GM12878 (cell line): ENCODE results near the gene FOXP1. TPM values are rescaled to one million over a fixed set of nuclear protein-coding genes. Genes with fewer than 3 reads are reported as not detected.

Experiments used
- ATAC-seq: fragments of 200-7000 bp; cut with Tn5 transposase; 3 replicates; pipeline ENCODE4 v1.9.1; 2020; ENCODE audit warnings: mild to moderate bottlenecking, moderate library complexity
- BruUV-seq: library from RNA; stranded (reverse); fragments of 400-500 nt; replicated peaks from 2 replicates; lab custom pipeline; 2021; lab: Mats Ljungman, UMichigan
- CTCF ChIA-PET: fragments of 300-600 bp; sonication (Branson Sonifier 250); formaldehyde crosslinking; extraction: SDS; loops from one replicate; lab custom pipeline; 2021; ENCODE audit warnings: inconsistent platforms; lab: Yijun Ruan, JAX
- POLR2A ChIA-PET: fragments of 350-600 bp; formaldehyde crosslinking; extraction: SDS; loops from one replicate; lab custom pipeline; 2021; ENCODE audit warnings: inconsistent platforms; lab: Charles Lee
- RAD21 ChIA-PET: fragments of 300-600 bp; sonication (Branson Sonifier 250); formaldehyde crosslinking; loops from one replicate; lab custom pipeline; 2023; ENCODE audit warnings: antibody characterized with exemption; ENCODE audit not compliant: unreplicated experiment; lab: Charles Lee
- SMC1A ChIA-PET: fragments of 300-600 bp; sonication (Branson Sonifier 250); formaldehyde crosslinking; loops from one replicate; lab custom pipeline; 2023; ENCODE audit not compliant: unreplicated experiment, uncharacterized antibody; lab: Charles Lee
- DNase-seq: peaks from one replicate; pipeline ENCODE4 v3.0.0-alpha.2; 2011; ENCODE audit warnings: low read depth, low spot score
- FAIRE-seq: peaks from 3 replicates; lab custom pipeline; 2011; peaks lifted over from hg19 to GRCh38; lab: Jason Lieb, UNC
- H2AFZ ChIP-seq: 2 replicates; pipeline ENCODE4 v1.6.0; 2011; ENCODE audit warnings: low read depth, low read length, control low read depth; ENCODE audit not compliant: control insufficient read depth
- H3K27ac ChIP-seq: 2 replicates; pipeline ENCODE4 v1.5.1; 2011; ENCODE audit warnings: control low read depth; ENCODE audit not compliant: control insufficient read depth, insufficient read depth
- H3K27me3 ChIP-seq, 2 experiments: replicated peaks in 1 of 2; 2 replicates each; pipeline versions ENCODE4 v1.6.0 to v1.6.1; 2011; ENCODE audit warnings: low read length in 1 of 2; ENCODE audit not compliant: control insufficient read depth in 2 of 2, insufficient read depth in 2 of 2
- H3K36me3 ChIP-seq, 2 experiments: 2 replicates each; pipeline ENCODE4 v1.5.1; 2011; ENCODE audit warnings: low read length in 1 of 2; ENCODE audit not compliant: control insufficient read depth in 2 of 2, insufficient read depth in 2 of 2
- H3K4me1 ChIP-seq: 2 replicates; pipeline ENCODE4 v1.6.1; 2011; ENCODE audit warnings: mild to moderate bottlenecking, low read length, moderate library complexity, mixed read lengths; ENCODE audit not compliant: control insufficient read depth, insufficient read depth
- H3K4me2 ChIP-seq: 2 replicates; pipeline ENCODE4 v1.6.0; 2011; ENCODE audit warnings: control low read depth; ENCODE audit not compliant: control insufficient read depth, insufficient read depth
- H3K4me3 ChIP-seq: fragments of 200-600 bp; sonication (generic); 2 replicates; pipeline ENCODE4 v1.5.1; 2016
- H3K79me2 ChIP-seq: 2 replicates; pipeline ENCODE4 v1.6.0; 2011; ENCODE audit warnings: low read length; ENCODE audit not compliant: control insufficient read depth, insufficient read depth
- H3K9ac ChIP-seq: 2 replicates; pipeline ENCODE4 v1.8.0; 2011; ENCODE audit warnings: low read length, control low read depth, mixed read lengths; ENCODE audit not compliant: control insufficient read depth, insufficient read depth
- H3K9me3 ChIP-seq: replicated peaks from 3 replicates; pipeline ENCODE4 v1.5.1; 2011; ENCODE audit warnings: mild to moderate bottlenecking, low read length; ENCODE audit not compliant: control insufficient read depth, insufficient read depth
- H4K20me1 ChIP-seq: 2 replicates; pipeline ENCODE4 v1.6.0; 2011; ENCODE audit not compliant: control insufficient read depth, insufficient read depth
- GABPA ChIP-seq: IDR thresholded peaks from 2 replicates; pipeline ENCODE4 v1.6.1; 2014; ENCODE audit warnings: antibody characterized with exemption, low read depth, mild to moderate bottlenecking, inconsistent platforms
- HDAC2 ChIP-seq: fragments of 200-600 bp; sonication (generic); IDR thresholded peaks from 2 replicates; pipeline ENCODE4 v1.6.1; 2017
- MEF2B ChIP-seq: fragments of 450-650 bp; IDR thresholded peaks from 2 replicates; pipeline ENCODE4 v1.6.1; 2018; ENCODE audit warnings: mild to moderate bottlenecking, moderate library complexity; ENCODE audit not compliant: partially characterized antibody, poor library complexity, severe bottlenecking
- MTA2 ChIP-seq: fragments of 450-650 bp; IDR thresholded peaks from 2 replicates; pipeline ENCODE4 v1.6.1; 2016; ENCODE audit warnings: low read depth, mild to moderate bottlenecking, moderate library complexity
- NFYB ChIP-seq: IDR thresholded peaks from 2 replicates; pipeline ENCODE4 v1.6.1; 2011; ENCODE audit warnings: low read depth, mild to moderate bottlenecking, low read length, improper control_type of control experiment, moderate library complexity; ENCODE audit not compliant: insufficient read depth
- NR2C2 ChIP-seq: IDR thresholded peaks from 2 replicates; pipeline ENCODE4 v1.6.1; 2011; ENCODE audit warnings: borderline replicate concordance, low read depth; ENCODE audit not compliant: control insufficient read depth, insufficient read length
- SPI1 ChIP-seq: IDR thresholded peaks from 2 replicates; pipeline ENCODE4 v1.6.1; 2011; ENCODE audit warnings: low read depth, mild to moderate bottlenecking, low read length, moderate library complexity, borderline replicate concordance; ENCODE audit not compliant: insufficient read depth
- ZNF207 ChIP-seq: fragments of 450-650 bp; IDR thresholded peaks from 2 replicates; pipeline ENCODE4 v1.6.1; 2014; ENCODE audit warnings: antibody characterized with exemption, mild to moderate bottlenecking, borderline replicate concordance
- WGBS: methylation state at CpG from one replicate; pipeline ENCODE4 v1.1.6; 2016; ENCODE audit warnings: low lambda C conversion rate; ENCODE audit not compliant: insufficient replicate concordance, insufficient coverage; ENCODE audit errors: missing lambda C conversion rate; 5-methylcytosine and 5-hydroxymethylcytosine counted together
- in situ Hi-C: fragments of 300-500 bp; cut with MboI; formaldehyde crosslinking; loops from 9 replicates; pipeline ENCODE4 v1.14.3; 2018; ENCODE audit warnings: mixed read lengths
- intact Hi-C: fragments of 100-400 bp; cut with micrococcal nuclease; formaldehyde crosslinking; loops from one replicate; pipeline ENCODE4 v1.14.2; 2022; ENCODE audit not compliant: unreplicated experiment
- polyA plus RNA-seq, 11 experiments: library from polyadenylated mRNA; depleted of rRNA in 4 of 11; unstranded in 6 of 11; stranded (reverse) in 5 of 11; fragments of >200 nt; fragmentation: Nextera tagmentation in 4 of 11; fragmentation: Illumina TruSeq in 1 of 11; extraction: Ambion mirVana in 4 of 11; extraction: Trizol in 1 of 11; gene quantifications; 1 replicate in 1 of 11; 2 replicates in 10 of 11; pipeline versions ENCODE4 v1.2.1 to v1.2.3, GENCODE V29; 2011 to 2016; ENCODE audit warnings: inconsistent platforms in 2 of 11, missing spikeins in 2 of 11, low read depth in 1 of 11
- total RNA-seq, 4 experiments: library from RNA; depleted of rRNA in 3 of 4; stranded (reverse); fragments of >200 nt in 3 of 4; fragmentation: Illumina TruSeq in 1 of 4; extraction: Trizol in 1 of 4; gene quantifications; 2 replicates each; pipeline versions ENCODE4 v1.2.1 to v1.2.3, GENCODE V29; 2013 to 2021
- TF ChIP-seq, protein P1 (sequence below): IDR thresholded peaks from 2 replicates; pipeline ENCODE4 v1.6.1; 2011; ENCODE audit warnings: low read depth, mild to moderate bottlenecking, low read length, moderate library complexity, borderline replicate concordance; ENCODE audit errors: extremely low read depth
- TF ChIP-seq, protein P2 (sequence below): fragments of 150-350 bp; IDR thresholded peaks from 2 replicates; pipeline ENCODE4 v1.6.1; 2014; ENCODE audit warnings: mild to moderate bottlenecking, low read depth, low read length
- TF ChIP-seq, protein P3 (sequence below): IDR thresholded peaks from 2 replicates; pipeline ENCODE4 v1.6.1; 2011; ENCODE audit warnings: low read depth, low read length, improper control_type of control experiment, borderline replicate concordance

Gene FOXP1
- total and polyA plus RNA-seq, 10 of the 15 experiments (the other 5 are each of a cell fraction or from before 2014, with no cell fraction given), result 0.05 to 1.6 (median 0.20) TPM; not detected in 1

DNA sequence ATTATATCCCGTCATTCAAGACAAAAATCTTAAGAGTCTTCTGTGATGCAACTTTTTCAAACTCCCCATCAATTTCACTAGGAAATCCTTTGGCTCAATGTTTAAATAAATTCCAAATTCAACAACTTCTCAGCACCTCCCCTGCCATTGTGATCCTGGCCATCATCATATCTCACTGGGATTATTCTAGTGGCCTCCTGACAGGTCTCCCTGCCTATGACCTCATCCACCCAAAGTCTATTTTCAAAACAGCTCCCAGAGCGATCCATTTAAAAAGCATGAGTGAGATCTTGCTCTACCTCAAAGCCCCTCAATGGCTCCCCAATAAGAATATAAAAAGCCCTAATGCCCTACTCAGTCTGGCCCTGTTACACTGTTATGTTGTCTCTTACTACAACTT is 293.2 kb downstream of the FOXP1 start (continued):
- TF ChIP-seq MEF2B, result no peak
- TF ChIP-seq, protein P1, sequence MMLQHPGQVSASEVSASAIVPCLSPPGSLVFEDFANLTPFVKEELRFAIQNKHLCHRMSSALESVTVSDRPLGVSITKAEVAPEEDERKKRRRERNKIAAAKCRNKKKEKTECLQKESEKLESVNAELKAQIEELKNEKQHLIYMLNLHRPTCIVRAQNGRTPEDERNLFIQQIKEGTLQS, result no peak
- TF ChIP-seq ZNF207, result no peak
- TF ChIP-seq, protein P2, sequence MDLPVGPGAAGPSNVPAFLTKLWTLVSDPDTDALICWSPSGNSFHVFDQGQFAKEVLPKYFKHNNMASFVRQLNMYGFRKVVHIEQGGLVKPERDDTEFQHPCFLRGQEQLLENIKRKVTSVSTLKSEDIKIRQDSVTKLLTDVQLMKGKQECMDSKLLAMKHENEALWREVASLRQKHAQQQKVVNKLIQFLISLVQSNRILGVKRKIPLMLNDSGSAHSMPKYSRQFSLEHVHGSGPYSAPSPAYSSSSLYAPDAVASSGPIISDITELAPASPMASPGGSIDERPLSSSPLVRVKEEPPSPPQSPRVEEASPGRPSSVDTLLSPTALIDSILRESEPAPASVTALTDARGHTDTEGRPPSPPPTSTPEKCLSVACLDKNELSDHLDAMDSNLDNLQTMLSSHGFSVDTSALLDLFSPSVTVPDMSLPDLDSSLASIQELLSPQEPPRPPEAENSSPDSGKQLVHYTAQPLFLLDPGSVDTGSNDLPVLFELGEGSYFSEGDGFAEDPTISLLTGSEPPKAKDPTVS, result no peak
- no peak for TF ChIP-seq SPI1

DNA sequence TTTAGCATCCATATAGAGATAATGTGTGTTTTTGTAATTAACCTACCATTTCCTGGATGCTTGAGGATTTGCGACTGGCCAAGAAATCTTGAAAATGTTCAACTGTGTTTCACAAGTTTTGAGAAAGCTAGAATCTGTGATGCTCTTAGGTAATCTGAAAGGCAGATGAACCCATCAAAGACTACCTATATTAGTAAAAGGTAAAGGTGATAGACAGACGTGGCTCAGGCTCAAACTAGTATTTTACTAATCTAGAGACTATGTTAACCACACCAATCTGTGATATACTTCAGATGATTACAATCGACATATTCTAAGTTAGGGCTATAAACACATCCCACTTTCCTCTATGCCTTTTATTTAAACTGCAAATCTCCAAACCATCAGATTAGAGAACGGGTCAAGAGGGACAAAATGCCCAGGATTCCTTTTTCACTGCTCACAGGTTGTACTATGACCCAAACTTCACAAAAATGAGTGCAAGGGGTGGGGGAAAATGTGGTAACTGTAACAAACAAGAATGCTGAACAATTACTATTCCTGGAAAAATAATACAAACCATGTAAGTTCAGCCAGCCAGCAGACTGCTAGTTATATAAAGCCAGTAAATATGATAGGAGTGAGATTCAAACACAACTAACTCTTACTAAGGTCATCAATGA is 295.1 kb downstream of the FOXP1 start:
- Histone ChIP-seq H3K4me3 (no peak overlapping the region), H3K4me2 (no peak overlapping the region), H4K20me1 (no peaks in the 10 kb centered on the region), H3K27me3 (no peaks in the 10 kb centered on the region), H3K9me3 (no peaks in the 10 kb centered on the region), H3K27ac (no peak overlapping the region), H3K9ac (no peak overlapping the region), H3K4me1 (no peaks in the 10 kb centered on the region), H3K36me3 (no peaks in the 10 kb centered on the region), H3K79me2 (no peaks in the 10 kb centered on the region), H2AFZ (no peak overlapping the region)
- POLR2A ChIA-PET, result no interaction called here
- no peak for ATAC-seq
- DNase-seq, result no peak
- BruUV-seq, result no TSS peak
- SMC1A ChIA-PET, result no interaction called here
- no peak for FAIRE-seq
- RAD21 ChIA-PET, result no interaction called here
- CTCF ChIA-PET, result no interaction called here
- 20% methylated on average over 4 of the region's 4 CpGs for WGBS
- intact Hi-C loops, result no loop called here
- in situ Hi-C loops, result no loop called here
- TF ChIP-seq NFYB (no peak), NR2C2 (no peak), HDAC2 (no peak), MTA2 (no peak), GABPA (no peak)
- TF ChIP-seq, protein P3, sequence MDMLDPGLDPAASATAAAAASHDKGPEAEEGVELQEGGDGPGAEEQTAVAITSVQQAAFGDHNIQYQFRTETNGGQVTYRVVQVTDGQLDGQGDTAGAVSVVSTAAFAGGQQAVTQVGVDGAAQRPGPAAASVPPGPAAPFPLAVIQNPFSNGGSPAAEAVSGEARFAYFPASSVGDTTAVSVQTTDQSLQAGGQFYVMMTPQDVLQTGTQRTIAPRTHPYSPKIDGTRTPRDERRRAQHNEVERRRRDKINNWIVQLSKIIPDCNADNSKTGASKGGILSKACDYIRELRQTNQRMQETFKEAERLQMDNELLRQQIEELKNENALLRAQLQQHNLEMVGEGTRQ, result no peak
